HCT116 (cell line): Measurements from ENCODE around the gene ITGA1. TPM values are rescaled to one million over a fixed set of nuclear protein-coding genes. Genes with fewer than 3 reads are reported as not detected.

Experiments used
- ATAC-seq: fragments of 200-7000 bp; cut with Tn5 transposase; 2 replicates; pipeline ENCODE4 v1.9.1; 2020; ENCODE audit warnings: mild to moderate bottlenecking, moderate library complexity
- BruUV-seq: library from RNA; stranded (reverse); fragments of 400-500 nt; replicated peaks from 2 replicates; lab custom pipeline; 2021; lab: Mats Ljungman, UMichigan
- CTCF ChIA-PET: fragments of 300-600 bp; sonication (Branson Sonifier 250); formaldehyde crosslinking; loops from one replicate; lab custom pipeline; 2021; ENCODE audit warnings: antibody characterized with exemption; lab: Charles Lee
- POLR2A ChIA-PET: fragments of 300-600, 350-600 bp; sonication (Branson Sonifier 250); formaldehyde crosslinking; loops from one replicate; lab custom pipeline; 2021; ENCODE audit warnings: antibody characterized with exemption; lab: Charles Lee
- RAD21 ChIA-PET, 2 experiments: fragments of 300-600 bp; sonication (Branson Sonifier 250); formaldehyde crosslinking; loops; one replicate each; lab custom pipeline; 2023; ENCODE audit warnings: low total read pairs in 2 of 2; ENCODE audit not compliant: uncharacterized antibody in 2 of 2, unreplicated experiment in 2 of 2, low non-redundant PET in 1 of 2; lab: Charles Lee
- DNase-seq: peaks from one replicate; pipeline ENCODE4 v3.0.0-alpha.2; 2010; ENCODE audit warnings: low read depth, low spot score
- H2AFZ ChIP-seq: fragments of 200-600 bp; shearing (Covaris generic), sonication (generic); 2 replicates; pipeline ENCODE4 v1.6.1; 2017; ENCODE audit warnings: low read depth, mixed run types, mixed read lengths, antibody characterized with exemption, low read length; ENCODE audit not compliant: poor library complexity, severe bottlenecking
- H3K27ac ChIP-seq: 2 replicates; pipeline ENCODE4 v1.5.1; 2012; ENCODE audit warnings: low read depth, low read length
- H3K27me3 ChIP-seq: fragments of 200-600 bp; sonication (generic); 2 replicates; pipeline ENCODE4 v1.6.1; 2016; ENCODE audit warnings: mixed run types, low read length, mixed read lengths; ENCODE audit not compliant: insufficient read depth
- H3K36me3 ChIP-seq, 2 experiments: fragments of 200-500 bp in 1 of 2; fragments of 200-600 bp in 1 of 2; sonication (Bioruptor generic) in 1 of 2; sonication (generic) in 1 of 2; 2 replicates each; pipeline versions ENCODE4 v1.5.1 to v1.6.1; 2014 to 2016; ENCODE audit warnings: low read length in 2 of 2, inconsistent platforms in 1 of 2, mixed read lengths in 1 of 2, mixed run types in 1 of 2; ENCODE audit not compliant: insufficient read depth in 2 of 2, control insufficient read depth in 1 of 2
- H3K4me1 ChIP-seq, 2 experiments: fragments of 200-600 bp in 1 of 2; sonication (generic) in 1 of 2; 2 replicates each; pipeline versions ENCODE4 v1.5.1 to v1.6.1; 2012 to 2017; ENCODE audit warnings: low read length in 2 of 2, inconsistent platforms in 1 of 2, mild to moderate bottlenecking in 1 of 2, mixed read lengths in 1 of 2, mixed run types in 1 of 2, moderate library complexity in 1 of 2; ENCODE audit not compliant: insufficient read depth in 2 of 2, control insufficient read depth in 1 of 2
- H3K4me2 ChIP-seq: fragments of 200-600 bp; sonication (generic); 2 replicates; pipeline ENCODE4 v1.6.1; 2017; ENCODE audit warnings: mixed run types, low read length, mixed read lengths
- H3K4me3 ChIP-seq, 2 experiments: fragments of 200-600 bp in 1 of 2; sonication (generic) in 1 of 2; replicated peaks in 1 of 2; 2 replicates each; pipeline ENCODE4 v1.5.1; 2011 to 2016; ENCODE audit warnings: low read length in 2 of 2, control low read depth in 1 of 2, low read depth in 1 of 2, mild to moderate bottlenecking in 1 of 2, mixed read lengths in 1 of 2, mixed run types in 1 of 2
- H3K79me2 ChIP-seq: fragments of 200-600 bp; sonication (generic); 2 replicates; pipeline ENCODE4 v1.6.1; 2017; ENCODE audit warnings: mild to moderate bottlenecking, mixed run types, low read length, moderate library complexity, mixed read lengths; ENCODE audit not compliant: insufficient read depth
- H3K9ac ChIP-seq: fragments of 200-600 bp; sonication (generic); 2 replicates; pipeline ENCODE4 v1.6.1; 2016; ENCODE audit warnings: low read length, mixed read lengths
- H3K9me2 ChIP-seq: fragments of 200-600 bp; sonication (generic), shearing (Covaris generic); 2 replicates; pipeline ENCODE4 v1.6.1; 2017; ENCODE audit warnings: mixed run types, mild to moderate bottlenecking, moderate library complexity; ENCODE audit not compliant: insufficient read depth
- H3K9me3 ChIP-seq, 2 experiments: fragments of 200-500 bp in 1 of 2; fragments of 200-600 bp in 1 of 2; sonication (Bioruptor generic) in 1 of 2; sonication (generic) in 1 of 2; 2 replicates each; pipeline ENCODE4 v1.6.1; 2014 to 2017; ENCODE audit warnings: low read length in 2 of 2, mixed read lengths in 2 of 2, inconsistent platforms in 1 of 2, low read depth in 1 of 2, mild to moderate bottlenecking in 1 of 2, mixed run types in 1 of 2, moderate library complexity in 1 of 2; ENCODE audit not compliant: control insufficient read depth in 1 of 2, insufficient read depth in 1 of 2
- H4K20me1 ChIP-seq: fragments of 200-600 bp; sonication (generic), shearing (Covaris generic); 2 replicates; pipeline ENCODE4 v1.6.1; 2017; ENCODE audit warnings: mixed run types, mild to moderate bottlenecking, moderate library complexity; ENCODE audit not compliant: insufficient read depth
- ELF1 ChIP-seq: IDR thresholded peaks from 2 replicates; pipeline ENCODE4 v1.6.1; 2012; ENCODE audit warnings: low read depth, borderline replicate concordance
- EZH2 ChIP-seq: fragments of 200-600 bp; sonication (generic); IDR thresholded peaks from 2 replicates; pipeline ENCODE4 v1.6.1; 2017; ENCODE audit warnings: antibody characterized with exemption, mixed run types
- EZH2phosphoT487 ChIP-seq: fragments of 200-600 bp; IDR thresholded peaks from 2 replicates; pipeline ENCODE4 v1.6.1; 2018; ENCODE audit warnings: antibody characterized with exemption, borderline replicate concordance
- FOSL1 ChIP-seq: IDR thresholded peaks from 2 replicates; pipeline ENCODE4 v1.6.1; 2012; ENCODE audit warnings: low read depth
- JUND ChIP-seq: IDR thresholded peaks from 2 replicates; pipeline ENCODE4 v1.6.1; 2012
- POLR2A ChIP-seq: IDR thresholded peaks from 2 replicates; pipeline ENCODE4 v1.7.0; 2011; ENCODE audit warnings: borderline replicate concordance; ENCODE audit not compliant: insufficient read depth, insufficient read length; ENCODE audit errors: extremely low read depth
- SIN3A ChIP-seq: IDR thresholded peaks from 2 replicates; pipeline ENCODE4 v1.6.1; 2012; ENCODE audit warnings: low read depth
- SRF ChIP-seq: IDR thresholded peaks from 2 replicates; pipeline ENCODE4 v1.6.1; 2012; ENCODE audit warnings: low read depth
- YY1 ChIP-seq: IDR thresholded peaks from 2 replicates; pipeline ENCODE4 v1.6.1; 2011; ENCODE audit warnings: low read length, low read depth, moderate library complexity, mild to moderate bottlenecking; ENCODE audit not compliant: insufficient replicate concordance; ENCODE audit errors: extremely low read depth
- ZFX ChIP-seq: fragments of 450-650 bp; IDR thresholded peaks from 2 replicates; pipeline ENCODE4 v1.6.1; 2017
- ZNF274 ChIP-seq: fragments of 200-500 bp; sonication (Bioruptor generic); IDR thresholded peaks from 2 replicates; pipeline ENCODE4 v1.6.1; 2014; ENCODE audit warnings: mild to moderate bottlenecking, low read depth, low read length, inconsistent platforms
- intact Hi-C: fragments of 100-400 bp; cut with micrococcal nuclease; formaldehyde crosslinking; loops from 2 replicates; pipeline ENCODE4 v1.10.0; 2022
- total RNA-seq: library from RNA; stranded (reverse); gene quantifications from one replicate; pipeline ENCODE4 v1.2.1, GENCODE V29; 2021; ENCODE audit not compliant: unreplicated experiment
- TF ChIP-seq, protein P1 (sequence below): IDR thresholded peaks from 2 replicates; pipeline ENCODE4 v1.6.1; 2012
- TF ChIP-seq, protein P2 (sequence below): IDR thresholded peaks from 2 replicates; pipeline ENCODE4 v1.6.1; 2012; ENCODE audit warnings: low read depth

Gene ITGA1
- total RNA-seq, 1 experiment from 2014 or later, result 1.8 TPM

DNA sequence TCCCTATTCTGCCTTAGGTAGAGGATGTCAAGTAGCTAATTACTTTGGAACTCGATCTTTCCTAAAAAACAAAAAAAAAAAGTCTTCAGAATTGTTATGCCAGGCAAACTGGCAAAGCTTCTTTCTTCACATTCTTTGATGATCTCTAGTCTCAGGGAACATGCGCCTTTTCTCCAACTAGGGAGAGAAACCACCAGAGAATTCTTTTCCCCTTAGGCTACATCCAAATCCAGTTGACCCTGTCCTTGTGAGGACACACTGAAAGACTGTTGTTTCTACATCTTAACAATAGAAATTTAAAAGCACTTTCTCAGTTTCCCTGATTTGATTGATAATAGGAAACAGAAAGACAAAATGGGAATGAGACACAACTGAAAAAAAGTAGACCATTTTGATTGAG is 106.7 kb downstream of the ITGA1 start:
- H3K79me2 ChIP-seq, result no peaks in the 10 kb centered on the region
- ATAC-seq (no peak), DNase-seq (no peak)
- no peaks in the 10 kb centered on the region for H3K9me3 ChIP-seq
- H3K9me2 ChIP-seq, result no peaks in the 10 kb centered on the region
- no peak overlapping the region for H3K9ac ChIP-seq
- no peaks in the 10 kb centered on the region for H3K27me3 ChIP-seq
- H2AFZ ChIP-seq, result no peak overlapping the region
- ChIA-PET CTCF (interaction anchor here (1.4 kb wide), 1 partner anchor 21 kb away, joined by 5 read pairs; no protein-coding TSS in a partner anchor), RAD21 (no interaction called here), POLR2A (no interaction called here)
- H3K27ac ChIP-seq, result no peak overlapping the region
- no TSS peak for BruUV-seq
- no peak overlapping the region for H3K4me3 ChIP-seq
- H3K4me2 ChIP-seq, result no peak overlapping the region
- H3K4me1 ChIP-seq, result no peaks in the 10 kb centered on the region
- intact Hi-C loops, result no loop called here
- TF ChIP-seq SIN3A, result no peak
- TF ChIP-seq SRF, result no peak
- no peak for TF ChIP-seq YY1
- no peak for TF ChIP-seq ELF1
- TF ChIP-seq, protein P1, sequence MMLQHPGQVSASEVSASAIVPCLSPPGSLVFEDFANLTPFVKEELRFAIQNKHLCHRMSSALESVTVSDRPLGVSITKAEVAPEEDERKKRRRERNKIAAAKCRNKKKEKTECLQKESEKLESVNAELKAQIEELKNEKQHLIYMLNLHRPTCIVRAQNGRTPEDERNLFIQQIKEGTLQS, result no peak
- TF ChIP-seq EZH2phosphoT487, result no peak
- TF ChIP-seq, protein P2, sequence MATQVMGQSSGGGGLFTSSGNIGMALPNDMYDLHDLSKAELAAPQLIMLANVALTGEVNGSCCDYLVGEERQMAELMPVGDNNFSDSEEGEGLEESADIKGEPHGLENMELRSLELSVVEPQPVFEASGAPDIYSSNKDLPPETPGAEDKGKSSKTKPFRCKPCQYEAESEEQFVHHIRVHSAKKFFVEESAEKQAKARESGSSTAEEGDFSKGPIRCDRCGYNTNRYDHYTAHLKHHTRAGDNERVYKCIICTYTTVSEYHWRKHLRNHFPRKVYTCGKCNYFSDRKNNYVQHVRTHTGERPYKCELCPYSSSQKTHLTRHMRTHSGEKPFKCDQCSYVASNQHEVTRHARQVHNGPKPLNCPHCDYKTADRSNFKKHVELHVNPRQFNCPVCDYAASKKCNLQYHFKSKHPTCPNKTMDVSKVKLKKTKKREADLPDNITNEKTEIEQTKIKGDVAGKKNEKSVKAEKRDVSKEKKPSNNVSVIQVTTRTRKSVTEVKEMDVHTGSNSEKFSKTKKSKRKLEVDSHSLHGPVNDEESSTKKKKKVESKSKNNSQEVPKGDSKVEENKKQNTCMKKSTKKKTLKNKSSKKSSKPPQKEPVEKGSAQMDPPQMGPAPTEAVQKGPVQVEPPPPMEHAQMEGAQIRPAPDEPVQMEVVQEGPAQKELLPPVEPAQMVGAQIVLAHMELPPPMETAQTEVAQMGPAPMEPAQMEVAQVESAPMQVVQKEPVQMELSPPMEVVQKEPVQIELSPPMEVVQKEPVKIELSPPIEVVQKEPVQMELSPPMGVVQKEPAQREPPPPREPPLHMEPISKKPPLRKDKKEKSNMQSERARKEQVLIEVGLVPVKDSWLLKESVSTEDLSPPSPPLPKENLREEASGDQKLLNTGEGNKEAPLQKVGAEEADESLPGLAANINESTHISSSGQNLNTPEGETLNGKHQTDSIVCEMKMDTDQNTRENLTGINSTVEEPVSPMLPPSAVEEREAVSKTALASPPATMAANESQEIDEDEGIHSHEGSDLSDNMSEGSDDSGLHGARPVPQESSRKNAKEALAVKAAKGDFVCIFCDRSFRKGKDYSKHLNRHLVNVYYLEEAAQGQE, result no peak
- no peak for TF ChIP-seq ZNF274
- no peak for TF ChIP-seq EZH2
- no peak for TF ChIP-seq FOSL1
- TF ChIP-seq POLR2A, result no peak
- no peak for TF ChIP-seq JUND
- no peak for TF ChIP-seq ZFX
- H3K36me3 ChIP-seq, result no peaks in the 10 kb centered on the region
- H4K20me1 ChIP-seq, result no peaks in the 10 kb centered on the region
